ENCODE results near the gene PIK3AP1. TPM values are rescaled to one million over a fixed set of nuclear protein-coding genes. Genes with fewer than 3 reads are reported as not detected.
A peak's percentile ranks its signal among the peaks of the same experiment; 100 is the strongest.

PIK3AP1 gene
- polyA plus RNA-seq, 2 of the 4 experiments (the other 2 are of a cell fraction): 1.6 to 3.2 TPM

- ATAC-seq (no peak), FAIRE-seq (no peak)
Observed at GRCh38 chr10:96690755-96691730, 29.3 kb downstream of the PIK3AP1 start.

GRCh38 chr10:96688789-96689188 is 31.5 kb downstream of the PIK3AP1 start:
- WGBS (ENCODE audit: missing lambda C conversion rate): 76% methylated on average over 4 of the region's 4 CpGs
- no peak for ATAC-seq
- DNase-seq (ENCODE audit: low read depth in 1 of 2, low spot score in 1 of 2): no peak

More at GRCh38 chr10:96690755-96691730, 29.3 kb downstream of the PIK3AP1 start:
- Histone ChIP-seq H3K9me3 (no peaks in the 10 kb centered on the region), H3K4me2 (no peak overlapping the region), H3K27ac (no peak overlapping the region), H3K4me1 (no peaks in the 10 kb centered on the region), H3K4me3 (no peak overlapping the region)
- no peak for DNase-seq (ENCODE audit: low read depth in 1 of 2, low spot score in 1 of 2)
- TF ChIP-seq MAFK (IDR thresholded peaks at IDR 0.05; ENCODE audit: partially characterized antibody): no peak
- TF ChIP-seq FOSL2 (IDR thresholded peaks at IDR 0.05): no peak
- peak; percentile 6; the same call in 1 of the 2 replicates for TF ChIP-seq FOSL2 (CRISPR knock-in tag; IDR thresholded peaks at IDR 0.05)
- no peak for TF ChIP-seq SREBF2 (IDR thresholded peaks at IDR 0.05)
- CTCF ChIA-PET: interaction anchor here (1.0 kb wide), 1 partner anchor 22 kb away, joined by 3 read pairs; no protein-coding TSS in a partner anchor
- POLR2A ChIA-PET: no interaction called here
- 45% methylated on average over 9 of the region's 9 CpGs for WGBS (ENCODE audit: missing lambda C conversion rate)

GRCh38 chr10:96687317-96688012 is 32.8 kb downstream of the PIK3AP1 start:
- Histone ChIP-seq H3K9me3 (no peaks in the 10 kb centered on the region), H3K4me3 (no peak overlapping the region), H3K4me1 (no peaks in the 10 kb centered on the region), H3K4me2 (no peak overlapping the region), H3K27ac (no peak overlapping the region)
- ATAC-seq (no peak), FAIRE-seq (no peak), DNase-seq (ENCODE audit: low read depth in 1 of 2, low spot score in 1 of 2) (no peak)
- ChIA-PET CTCF (no interaction called here), POLR2A (no interaction called here)
- 74% methylated on average over 8 of the region's 8 CpGs for WGBS (ENCODE audit: missing lambda C conversion rate)
- TF ChIP-seq CEBPB (IDR thresholded peaks at IDR 0.05): no peak
- no peak for TF ChIP-seq CTCF (IDR thresholded peaks at IDR 0.05)
- TF ChIP-seq NR3C1 (IDR thresholded peaks at IDR 0.05): no peak
- TF ChIP-seq CHD4 (IDR thresholded peaks at IDR 0.05; ENCODE audit: borderline replicate concordance): no peak
- TF ChIP-seq RCOR1 (IDR thresholded peaks at IDR 0.05; ENCODE audit: low read depth, low read length): no peak
- no peak for TF ChIP-seq HES2 (IDR thresholded peaks at IDR 0.05)
- no peak for TF ChIP-seq RARB (CRISPR knock-in tag; IDR thresholded peaks at IDR 0.05)
- TF ChIP-seq TP53 (CRISPR knock-in tag; IDR thresholded peaks at IDR 0.05): no peak
- TF ChIP-seq HOXB5 (CRISPR knock-in tag; IDR thresholded peaks at IDR 0.05): no peak
- no peak for TF ChIP-seq TFCP2L1 (CRISPR knock-in tag; IDR thresholded peaks at IDR 0.05)
- no peak for TF ChIP-seq JUN (IDR thresholded peaks at IDR 0.05)
- no peak for TF ChIP-seq HOXB13 (CRISPR knock-in tag; IDR thresholded peaks at IDR 0.05; ENCODE audit: low read depth)
- no peak for TF ChIP-seq ZSCAN20 (CRISPR knock-in tag; IDR thresholded peaks at IDR 0.05)
- no peak for TF ChIP-seq SREBF2 (IDR thresholded peaks at IDR 0.05)
- no peak for TF ChIP-seq EP300 (IDR thresholded peaks at IDR 0.05)
- TF ChIP-seq ZNF302 (CRISPR knock-in tag; IDR thresholded peaks at IDR 0.05): no peak
- TF ChIP-seq RFX5 (IDR thresholded peaks at IDR 0.05): no peak

More at GRCh38 chr10:96688789-96689188, 31.5 kb downstream of the PIK3AP1 start:
- Histone ChIP-seq H3K4me2 (no peak overlapping the region), H3K4me3 (no peak overlapping the region), H3K27ac (no peak overlapping the region), H3K9me3 (no peaks in the 10 kb centered on the region), H3K4me1 (no peaks in the 10 kb centered on the region)
- TF ChIP-seq HOXB5 (CRISPR knock-in tag; IDR thresholded peaks at IDR 0.05) (no peak), NFE2L2 (conservative IDR thresholded peaks at IDR 0.05; ENCODE audit: low read length) (no peak), TP53 (CRISPR knock-in tag; IDR thresholded peaks at IDR 0.05) (no peak), CHD4 (IDR thresholded peaks at IDR 0.05; ENCODE audit: borderline replicate concordance) (no peak), MAX (IDR thresholded peaks at IDR 0.05) (no peak), RAD21 (conservative IDR thresholded peaks at IDR 0.05 in 1 of 2, IDR thresholded peaks at IDR 0.05 in 1 of 2) (no peak), POLR2A (IDR thresholded peaks at IDR 0.05; ENCODE audit: low read length) (no peak), POLR2AphosphoS2 (conservative IDR thresholded peaks at IDR 0.05; ENCODE audit: low read length) (no peak), ZSCAN20 (CRISPR knock-in tag; IDR thresholded peaks at IDR 0.05) (no peak), EP300 (IDR thresholded peaks at IDR 0.05) (no peak), GATA3 (IDR thresholded peaks at IDR 0.05; ENCODE audit: borderline replicate concordance) (no peak), NPAS2 (CRISPR knock-in tag; IDR thresholded peaks at IDR 0.05; ENCODE audit: borderline replicate concordance) (no peak), PHF8 (IDR thresholded peaks at IDR 0.05; ENCODE audit: borderline replicate concordance, low read depth) (no peak), FOSB (CRISPR knock-in tag; IDR thresholded peaks at IDR 0.05) (no peak), ATOH8 (CRISPR knock-in tag; IDR thresholded peaks at IDR 0.05; ENCODE audit: low read depth) (no peak), JUN (IDR thresholded peaks at IDR 0.05) (no peak), FOSL2 (IDR thresholded peaks at IDR 0.05) (no peak), FOSL2 (CRISPR knock-in tag; IDR thresholded peaks at IDR 0.05) (no peak), E2F6 (IDR thresholded peaks at IDR 0.05; ENCODE audit: borderline replicate concordance, low read depth) (no peak)
- ChIA-PET CTCF (no interaction called here), POLR2A (no interaction called here)
- no peak for FAIRE-seq
